T-helper 1 cell (primary cell): ENCODE results near the gene GNAT2.
A peak's percentile ranks its signal among the peaks of the same experiment; 100 is the strongest.

Experiments
- DNase-seq, 5 donors: peaks; one replicate each; pipeline ENCODE4 v3.0.0-alpha.2; 2012 to 2020

Gene GNAT2

DNA sequence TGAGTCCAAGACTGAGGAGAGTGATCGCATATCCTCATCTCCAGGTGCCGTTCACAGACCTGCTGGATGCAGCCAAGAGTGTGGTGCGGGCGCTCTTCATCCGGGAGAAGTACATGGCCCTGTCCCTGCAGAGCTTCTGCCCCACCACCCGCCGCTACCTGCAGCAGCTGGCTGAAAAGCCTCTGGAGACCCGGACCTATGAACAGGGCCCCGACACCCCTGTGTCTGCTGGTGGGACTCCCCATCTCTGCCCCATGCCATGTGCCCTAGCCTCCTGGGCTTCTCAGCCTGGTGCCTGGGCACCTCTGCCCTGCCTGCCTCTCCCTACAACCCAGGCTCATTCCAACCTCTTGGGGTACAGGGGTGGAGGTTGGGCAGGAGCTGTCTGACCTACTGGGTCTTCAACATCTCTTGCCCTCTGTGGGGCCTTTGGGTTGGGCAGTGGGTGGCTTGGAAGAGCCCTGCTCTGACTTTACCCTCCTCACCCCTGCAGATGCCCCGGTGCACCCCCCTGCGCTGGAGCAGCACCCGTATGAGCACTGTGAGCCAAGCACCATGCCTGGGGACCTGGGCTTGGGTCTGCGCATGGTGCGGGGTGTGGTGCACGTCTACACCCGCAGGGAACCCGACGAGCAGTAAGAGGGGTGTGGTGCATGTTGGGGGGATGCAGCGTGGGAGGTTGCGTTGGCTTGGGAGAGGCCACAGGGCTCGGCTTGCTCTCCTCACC lies 7.4 kb upstream of the GNAT2 start:
- no peak for DNase-seq

- DNase-seq: no peak
Measured at GRCh38 chr1:109625601-109626560, 6.5 kb upstream of the GNAT2 start.

DNA sequence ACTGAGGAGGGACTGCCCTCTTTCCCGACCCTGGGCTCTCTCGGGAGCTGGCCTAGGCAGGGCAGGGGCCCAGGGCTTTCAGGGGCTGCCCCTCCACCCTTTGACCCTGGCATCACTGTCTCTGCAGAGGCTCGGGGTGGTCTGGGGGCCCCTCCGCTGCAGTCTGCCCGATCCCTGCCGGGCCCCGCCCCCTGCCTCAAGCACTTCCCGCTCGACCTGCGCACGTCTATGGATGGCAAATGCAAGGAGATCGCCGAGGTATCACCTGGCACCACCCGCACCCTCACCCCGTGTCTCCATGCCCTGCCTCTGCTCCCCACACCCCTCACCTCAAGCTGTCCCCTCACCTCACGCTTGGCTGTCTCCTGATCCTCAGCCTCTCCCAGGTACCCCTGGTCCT lies 5.8 kb upstream of the GNAT2 start:
- no peak for DNase-seq

- DNase-seq: no peak
Measured at GRCh38 chr1:109624201-109625010, 5.0 kb upstream of the GNAT2 start.

GRCh38 chr1:109623601-109624161 lies 4.3 kb upstream of the GNAT2 start:
- DNase-seq: no peak

- no peak for DNase-seq
Measured at GRCh38 chr1:109622895-109623294, 3.5 kb upstream of the GNAT2 start.

DNA sequence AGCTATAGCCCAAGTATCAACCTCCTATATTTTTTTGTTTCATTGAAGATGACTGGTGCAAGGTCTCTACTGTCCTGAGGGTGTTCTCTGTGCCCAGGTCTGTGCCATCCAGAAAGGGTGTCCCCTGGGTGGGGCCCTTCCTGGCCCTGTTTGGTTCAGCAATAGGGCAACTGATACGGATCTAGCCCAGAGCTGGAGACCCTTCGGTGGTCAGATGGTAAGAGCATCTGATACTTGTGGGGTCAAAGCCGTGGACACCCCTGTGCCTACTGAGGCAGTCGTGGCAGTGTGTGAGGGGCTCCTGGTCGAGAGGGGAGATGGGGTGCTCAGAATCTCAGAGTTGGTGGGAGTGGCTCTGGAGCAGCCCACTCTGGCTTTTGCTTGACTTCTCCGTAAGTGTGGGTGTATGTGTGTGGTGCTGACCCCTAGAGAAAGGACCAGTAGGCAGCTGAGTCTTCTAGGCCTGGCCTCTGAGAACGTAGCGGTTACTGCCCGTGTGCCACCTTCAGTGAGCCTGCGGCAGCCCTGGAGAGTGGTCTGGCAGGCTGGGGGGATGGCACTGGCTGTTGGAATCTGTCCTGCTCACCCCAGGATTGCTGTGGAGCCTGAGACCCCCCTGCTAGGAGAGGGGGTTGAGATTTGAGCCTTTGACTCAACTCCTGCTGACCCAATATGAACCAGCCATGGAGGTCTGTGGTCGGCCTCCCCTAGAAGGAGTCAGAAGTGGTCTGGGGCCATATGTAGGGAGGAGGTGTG lies 2.9 kb upstream of the GNAT2 start:
- no peak for DNase-seq

DNA sequence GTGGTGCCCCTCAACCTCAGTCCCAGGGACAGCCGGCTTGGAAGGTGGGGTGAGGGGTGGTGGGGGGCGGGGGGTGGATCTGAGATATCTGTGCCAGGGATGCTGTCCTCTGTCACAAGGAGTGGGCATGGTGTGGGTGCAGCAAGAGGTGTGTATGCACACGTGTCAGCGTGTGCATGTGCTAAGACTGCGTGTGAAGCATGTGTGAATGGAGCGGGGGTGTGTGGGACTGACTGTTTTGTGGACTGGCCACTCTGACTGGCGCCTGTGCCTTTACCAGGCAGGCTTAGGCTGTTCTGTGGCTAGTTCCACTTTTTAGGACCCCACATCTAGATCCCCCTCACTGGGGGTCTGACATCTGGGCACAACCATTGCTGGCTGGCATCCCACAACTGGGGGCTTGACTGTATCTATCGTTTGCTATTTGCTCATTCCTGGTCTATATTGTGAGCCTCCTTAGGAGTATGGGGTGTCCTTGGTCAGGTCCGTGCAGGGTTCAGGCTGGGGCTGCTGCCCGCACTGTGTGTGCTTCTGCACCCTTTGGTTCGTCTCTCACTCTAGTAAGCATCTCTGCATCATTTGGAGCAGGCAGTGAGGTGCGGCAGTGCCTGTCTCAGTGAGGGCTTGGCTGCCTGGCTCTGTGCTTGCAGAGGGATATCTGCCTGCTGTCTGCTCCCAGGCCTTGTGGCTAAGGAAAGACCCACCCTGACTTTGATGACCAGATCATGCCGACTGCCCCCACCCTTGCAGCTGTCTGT lies 2.1 kb upstream of the GNAT2 start:
- no peak for DNase-seq

DNA sequence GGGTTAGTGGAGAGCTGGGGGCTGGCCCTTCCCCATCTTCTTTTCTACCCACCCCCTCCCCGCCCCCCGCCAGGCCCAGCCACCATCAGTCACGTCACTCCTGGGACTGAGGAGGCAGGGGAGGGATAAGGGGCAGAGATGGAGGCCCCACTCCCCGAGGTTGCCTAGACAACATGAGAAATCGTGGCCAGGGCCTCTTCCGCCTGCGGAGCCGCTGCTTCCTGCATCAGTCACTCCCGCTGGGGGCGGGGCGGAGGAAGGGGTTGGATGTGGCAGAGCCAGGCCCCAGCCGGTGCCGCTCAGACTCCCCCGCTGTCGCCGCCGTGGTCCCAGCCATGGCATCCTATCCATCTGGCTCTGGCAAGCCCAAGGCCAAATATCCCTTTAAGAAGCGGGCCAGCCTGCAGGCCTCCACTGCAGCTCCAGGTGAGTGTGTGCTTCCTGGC lies 1.4 kb upstream of the GNAT2 start:
- peak; percentile 92 to 96 (median 95) for DNase-seq

GRCh38 chr1:109620401-109620791 lies 980 bp upstream of the GNAT2 start:
- DNase-seq: no peak

DNA sequence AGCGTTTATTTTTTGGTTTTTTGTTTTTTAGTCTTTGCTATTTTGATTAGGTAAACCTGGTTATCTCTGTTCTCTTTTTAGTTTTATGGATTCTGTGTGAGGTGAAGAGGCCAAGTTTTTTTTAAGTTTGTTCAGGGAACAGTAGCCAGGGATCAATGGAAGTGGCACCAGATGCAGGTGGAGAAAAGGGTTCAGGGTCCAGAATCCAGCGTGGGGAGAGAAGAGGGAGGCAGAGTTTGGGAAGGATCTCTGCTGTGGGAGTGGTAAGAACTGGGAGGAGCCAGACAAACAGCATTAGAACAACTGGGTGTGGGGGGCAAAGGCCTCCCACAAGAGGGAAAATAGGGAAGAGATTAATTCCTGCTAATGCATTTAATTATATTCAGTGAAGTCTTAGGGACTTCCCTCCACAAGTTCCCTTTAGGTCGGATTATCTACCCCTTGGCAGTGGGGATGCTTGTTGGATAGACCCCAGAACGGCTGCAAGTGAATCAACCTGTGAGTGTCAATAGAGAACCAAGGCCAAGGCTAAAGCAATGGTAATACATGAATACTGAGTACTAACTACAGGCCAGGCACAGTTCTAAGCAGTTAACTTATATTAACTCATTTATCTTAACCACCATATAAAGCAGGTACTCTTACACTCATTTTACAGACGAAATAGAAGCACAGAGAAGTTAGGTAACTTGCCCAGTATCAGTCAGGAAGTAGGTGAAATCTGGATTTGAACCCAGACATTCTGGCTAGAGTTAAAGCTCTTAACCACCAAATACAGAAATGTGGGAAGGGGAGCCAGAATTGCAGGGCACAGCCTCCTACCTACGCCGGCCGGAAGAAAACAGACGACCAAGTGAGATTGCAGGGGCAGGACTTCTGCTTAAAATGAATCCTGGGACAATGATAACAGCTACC lies 498 bp downstream of the GNAT2 start:
- no peak for DNase-seq

GRCh38 chr1:109617291-109617801 lies 2.1 kb downstream of the GNAT2 start:
- DNase-seq: no peak

DNA sequence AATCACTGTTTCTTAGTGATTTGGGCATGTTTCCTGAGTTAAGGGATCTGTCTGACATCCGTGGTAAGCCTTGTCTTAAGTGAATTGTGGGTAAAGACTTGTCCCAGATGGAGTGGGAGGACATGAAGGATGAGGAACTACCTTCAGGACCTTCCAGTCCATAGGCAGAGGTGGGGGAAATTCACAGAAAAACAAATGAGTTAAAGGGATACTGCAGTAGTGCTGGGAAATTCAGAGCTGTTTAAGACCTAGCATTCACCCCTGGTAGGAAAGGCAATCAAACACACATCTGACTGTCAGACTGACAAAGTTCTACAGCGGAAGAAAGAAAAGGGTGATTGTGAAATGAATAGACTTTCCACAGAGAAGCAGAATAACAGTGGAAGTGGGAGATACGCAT lies 3.0 kb downstream of the GNAT2 start:
- no peak for DNase-seq

- no peak for DNase-seq
Measured at GRCh38 chr1:109615879-109616278, 3.5 kb downstream of the GNAT2 start.

DNA sequence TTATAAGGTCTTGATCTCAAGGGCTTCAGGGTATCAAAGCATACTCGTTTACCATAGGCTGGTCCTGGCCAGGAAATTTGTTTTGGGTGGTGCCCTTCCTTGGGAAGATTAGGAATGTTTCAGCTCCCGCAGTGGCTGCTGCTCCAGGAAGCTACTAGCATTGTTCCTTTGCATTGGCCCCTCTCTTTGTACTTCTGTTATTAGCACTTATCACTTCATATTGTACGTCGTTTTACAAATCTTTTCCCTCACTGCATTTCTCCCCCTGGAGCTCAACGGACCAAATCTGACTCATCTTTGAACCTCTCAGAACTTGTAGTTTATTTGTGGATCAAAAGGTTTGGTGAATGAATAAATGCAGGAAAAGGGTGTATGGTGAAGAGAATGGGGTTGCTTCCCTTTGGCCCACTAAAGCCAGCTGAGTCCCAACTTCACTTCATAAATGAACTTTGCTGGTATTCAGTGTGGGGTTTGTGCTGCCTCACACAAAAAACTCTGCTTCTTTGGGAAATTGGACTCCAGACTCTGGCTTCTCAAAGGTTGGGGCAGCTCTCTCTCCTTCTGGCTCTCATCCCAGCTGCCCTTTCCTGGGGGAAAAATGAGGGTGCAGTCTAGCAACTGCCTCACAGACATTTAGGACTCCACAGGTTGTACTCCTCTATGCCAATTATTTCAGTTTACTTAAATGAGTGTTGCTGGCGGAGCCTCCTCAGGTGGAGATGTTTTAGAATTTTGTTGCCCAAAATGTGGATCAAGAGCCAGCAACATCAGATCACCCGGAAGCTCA lies 5.9 kb downstream of the GNAT2 start:
- no peak for DNase-seq

DNA sequence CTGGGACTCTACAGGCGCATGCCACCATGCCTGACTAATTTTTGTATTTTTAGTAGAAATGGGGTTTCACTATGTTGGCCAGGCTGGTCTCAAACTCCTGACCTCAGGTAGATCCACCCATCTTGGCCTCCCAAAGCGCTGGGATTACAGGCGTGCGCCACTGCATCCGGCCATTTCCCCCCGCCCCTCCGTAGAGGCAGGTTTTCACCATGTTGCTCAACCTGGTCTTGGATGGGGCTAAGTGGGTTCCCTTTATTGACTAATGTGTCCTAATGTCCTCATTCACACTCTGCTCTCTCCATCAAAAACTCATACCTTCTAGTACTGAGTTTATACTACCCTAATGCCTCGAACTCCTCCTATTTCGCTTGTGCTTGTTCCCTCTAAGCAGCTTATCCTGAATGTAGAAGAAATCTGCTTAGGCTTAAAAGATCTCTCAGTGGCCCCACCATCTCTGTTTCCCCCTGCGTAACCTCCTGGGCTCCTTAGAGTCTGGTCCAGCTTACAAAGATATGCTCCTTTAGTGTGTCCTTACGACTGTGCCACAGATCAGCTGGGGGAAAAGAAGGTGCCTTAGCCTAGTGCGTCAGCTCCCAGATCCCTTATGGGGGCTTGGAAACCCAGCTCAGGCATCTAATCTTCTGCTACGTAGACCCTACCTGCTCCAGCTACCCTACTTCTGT lies 8.0 kb downstream of the GNAT2 start:
- DNase-seq: no peak

- no peak for DNase-seq
Measured at GRCh38 chr1:109610609-109611307, 8.7 kb downstream of the GNAT2 start.

GRCh38 chr1:109609881-109610280 lies 9.5 kb downstream of the GNAT2 start:
- DNase-seq: no peak
